ENCODE measurements around the gene RNF145.

DNA sequence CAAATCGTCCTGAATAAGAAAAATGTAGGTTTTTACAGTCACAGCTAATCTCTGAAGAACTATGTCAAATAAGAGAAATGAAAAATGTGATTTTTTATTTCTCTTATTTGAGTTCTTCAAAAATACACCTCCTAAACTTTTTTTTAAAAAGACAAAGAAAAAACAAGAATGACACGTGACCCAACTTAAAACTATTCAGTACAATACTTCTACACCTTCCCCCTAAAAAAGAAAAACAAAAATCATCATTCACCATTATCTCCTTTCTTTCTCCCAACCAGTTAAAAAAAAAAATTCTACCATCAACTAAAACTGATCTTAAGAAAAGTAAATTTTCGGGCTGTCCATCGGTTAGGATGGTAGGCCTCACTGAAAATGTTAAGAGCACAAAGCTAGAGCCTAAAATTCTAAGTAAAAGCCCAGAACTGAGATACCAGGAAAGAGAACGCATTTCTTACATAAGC is 2.1 kb downstream of the RNF145 start:
- TF ChIP-seq, protein P1, sequence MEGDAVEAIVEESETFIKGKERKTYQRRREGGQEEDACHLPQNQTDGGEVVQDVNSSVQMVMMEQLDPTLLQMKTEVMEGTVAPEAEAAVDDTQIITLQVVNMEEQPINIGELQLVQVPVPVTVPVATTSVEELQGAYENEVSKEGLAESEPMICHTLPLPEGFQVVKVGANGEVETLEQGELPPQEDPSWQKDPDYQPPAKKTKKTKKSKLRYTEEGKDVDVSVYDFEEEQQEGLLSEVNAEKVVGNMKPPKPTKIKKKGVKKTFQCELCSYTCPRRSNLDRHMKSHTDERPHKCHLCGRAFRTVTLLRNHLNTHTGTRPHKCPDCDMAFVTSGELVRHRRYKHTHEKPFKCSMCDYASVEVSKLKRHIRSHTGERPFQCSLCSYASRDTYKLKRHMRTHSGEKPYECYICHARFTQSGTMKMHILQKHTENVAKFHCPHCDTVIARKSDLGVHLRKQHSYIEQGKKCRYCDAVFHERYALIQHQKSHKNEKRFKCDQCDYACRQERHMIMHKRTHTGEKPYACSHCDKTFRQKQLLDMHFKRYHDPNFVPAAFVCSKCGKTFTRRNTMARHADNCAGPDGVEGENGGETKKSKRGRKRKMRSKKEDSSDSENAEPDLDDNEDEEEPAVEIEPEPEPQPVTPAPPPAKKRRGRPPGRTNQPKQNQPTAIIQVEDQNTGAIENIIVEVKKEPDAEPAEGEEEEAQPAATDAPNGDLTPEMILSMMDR (conservative IDR thresholded peaks at IDR 0.05) = no peak
- TF ChIP-seq ZFX (IDR thresholded peaks at IDR 0.05) = no peak
